ENCODE data around the gene SPAG16. TPM values are rescaled to one million over a fixed set of nuclear protein-coding genes. Genes with fewer than 3 reads are reported as not detected.

SPAG16 gene
- total RNA-seq, 6 experiments from 2014 or later = 15.4 to 20.0 (median 17.5) TPM

- Mint-ChIP-seq H3K27ac (no peak overlapping the region), H3K36me3 (ENCODE audit: low read depth) (no peaks in the 10 kb centered on the region), H3K4me3 (no peak overlapping the region), H3K4me1 (ENCODE audit: low read depth) (no peaks in the 10 kb centered on the region), H3K9me3 (no peaks in the 10 kb centered on the region), H3K27me3 (ENCODE audit: insufficient read depth) (no peaks in the 10 kb centered on the region)
- DNase-seq = no peak
- no peak for TF ChIP-seq CTCF (IDR thresholded peaks at IDR 0.05)
Observed at GRCh38 chr2:213422211-213422610, 137.9 kb downstream of the SPAG16 start.

GRCh38 chr2:213425618-213426017, 141.4 kb downstream of the SPAG16 start:
- Mint-ChIP-seq H3K27me3 (ENCODE audit: insufficient read depth) (no peaks in the 10 kb centered on the region), H3K36me3 (ENCODE audit: low read depth) (peaks cover 10% of the 10 kb centered on the region), H3K9me3 (peaks cover 8% of the 10 kb centered on the region), H3K4me3 (no peak overlapping the region), H3K27ac (no peak overlapping the region), H3K4me1 (ENCODE audit: low read depth) (peaks cover 18% of the 10 kb centered on the region)
- DNase-seq = no peak
- no peak for TF ChIP-seq CTCF (IDR thresholded peaks at IDR 0.05)

- DNase-seq = peak; percentile 13
- Mint-ChIP-seq H3K27me3 (ENCODE audit: insufficient read depth) (no peaks in the 10 kb centered on the region), H3K4me3 (no peak overlapping the region), H3K36me3 (ENCODE audit: low read depth) (peaks cover 17% of the 10 kb centered on the region), H3K9me3 (peaks cover 15% of the 10 kb centered on the region), H3K27ac (no peak overlapping the region), H3K4me1 (ENCODE audit: low read depth) (peaks cover 23% of the 10 kb centered on the region)
- no peak for TF ChIP-seq CTCF (IDR thresholded peaks at IDR 0.05)
Observed at GRCh38 chr2:213429516-213429915, 145.3 kb downstream of the SPAG16 start.

DNA sequence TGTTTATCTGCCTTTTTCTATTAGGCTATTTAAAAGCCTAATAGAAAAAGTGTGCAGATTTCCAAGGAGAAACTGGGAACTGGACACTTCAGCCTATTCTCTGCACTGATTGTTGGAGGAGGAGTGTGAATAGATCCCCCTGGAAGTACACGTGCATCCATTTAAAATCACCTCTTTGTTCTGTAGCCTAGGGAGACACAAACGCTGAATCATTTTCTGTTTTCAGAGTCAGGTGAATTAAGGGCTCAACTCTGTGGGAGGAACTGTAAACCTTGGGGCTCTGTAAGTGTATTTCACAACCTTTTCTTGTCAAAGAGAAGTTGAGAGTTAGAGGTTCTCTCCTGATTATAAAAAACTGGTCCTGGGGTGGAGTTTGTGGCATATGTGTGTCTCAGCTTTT, 159.7 kb downstream of the SPAG16 start:
- H3K27ac Mint-ChIP-seq = no peak overlapping the region
- H3K4me1 Mint-ChIP-seq (ENCODE audit: low read depth) = no peaks in the 10 kb centered on the region
- no peak for TF ChIP-seq CTCF (IDR thresholded peaks at IDR 0.05)
- H3K4me3 Mint-ChIP-seq = no peak overlapping the region
- no peaks in the 10 kb centered on the region; the same call in 1 of the 2 replicates for H3K36me3 Mint-ChIP-seq (ENCODE audit: low read depth)
- no peak for DNase-seq
- peaks cover 7% of the 10 kb centered on the region for H3K9me3 Mint-ChIP-seq
- H3K27me3 Mint-ChIP-seq (ENCODE audit: insufficient read depth) = no peaks in the 10 kb centered on the region; the same call in 1 of the 2 replicates

DNA sequence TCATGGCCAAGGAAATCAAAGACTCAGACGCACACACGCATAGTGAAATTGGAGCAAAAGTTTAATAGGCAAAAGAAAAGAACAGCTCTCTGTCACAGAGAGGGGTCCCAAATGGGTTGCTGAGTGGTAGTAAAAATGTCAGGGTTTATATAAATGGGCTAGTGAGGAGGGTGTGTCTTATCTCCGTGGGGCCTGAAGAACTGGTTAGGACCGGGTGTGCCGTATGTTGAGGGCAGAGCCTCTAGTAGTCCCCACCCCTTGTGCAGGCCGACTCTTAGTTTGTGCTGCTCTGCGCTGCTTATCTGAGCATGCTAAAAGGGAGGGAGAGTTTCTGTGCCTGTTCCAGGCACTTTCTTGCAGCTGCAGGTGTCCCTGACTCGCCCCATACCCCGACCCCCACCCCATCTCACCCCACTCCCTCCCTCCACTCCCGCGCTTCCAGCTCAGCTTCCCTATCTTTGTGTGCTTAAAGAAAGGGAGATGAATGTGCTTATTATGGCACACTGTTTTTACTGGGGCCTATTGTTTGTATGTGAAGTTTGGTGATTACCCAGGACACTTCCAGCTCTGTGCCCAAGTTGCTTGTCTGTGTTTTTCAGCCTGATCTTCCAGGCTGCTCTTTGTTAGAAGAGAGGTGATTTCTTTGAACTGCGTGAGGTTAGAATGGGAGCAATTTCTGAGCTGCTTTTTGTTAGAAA, 167.4 kb downstream of the SPAG16 start:
- H3K4me3 Mint-ChIP-seq = no peak overlapping the region; the same call in 1 of the 2 replicates
- H3K27me3 Mint-ChIP-seq (ENCODE audit: insufficient read depth) = no peaks in the 10 kb centered on the region
- H3K36me3 Mint-ChIP-seq (ENCODE audit: low read depth) = no peaks in the 10 kb centered on the region; the same call in 1 of the 2 replicates
- peaks cover 14% of the 10 kb centered on the region for H3K9me3 Mint-ChIP-seq
- no peak overlapping the region for H3K27ac Mint-ChIP-seq
- TF ChIP-seq CTCF (IDR thresholded peaks at IDR 0.05) = no peak
- no peak for DNase-seq
- H3K4me1 Mint-ChIP-seq (ENCODE audit: low read depth) = no peaks in the 10 kb centered on the region; the same call in 1 of the 2 replicates
